Prostate gland (tissue), 2 donors: ENCODE data around the gene ODAD2.

Source experiments
- POLR2AphosphoS5 ChIP-seq: sonication (generic); formaldehyde crosslinking; IDR thresholded peaks from one replicate; pipeline ENCODE4 v1.6.1; 2017; ENCODE audit warnings: antibody characterized with exemption
- TF ChIP-seq, protein P1 (sequence below), 4 experiments: fragments of 200-600 bp in 2 of 4; fragments of 450-650 bp in 2 of 4; sonication (generic) in 2 of 4; IDR thresholded peaks; 1 replicate in 3 of 4; 2 replicates in 1 of 4; pipeline ENCODE4 v1.5.1; 2016 to 2019; ENCODE audit warnings: antibody characterized with exemption in 4 of 4, mild to moderate bottlenecking in 2 of 4, moderate library complexity in 2 of 4

DNA sequence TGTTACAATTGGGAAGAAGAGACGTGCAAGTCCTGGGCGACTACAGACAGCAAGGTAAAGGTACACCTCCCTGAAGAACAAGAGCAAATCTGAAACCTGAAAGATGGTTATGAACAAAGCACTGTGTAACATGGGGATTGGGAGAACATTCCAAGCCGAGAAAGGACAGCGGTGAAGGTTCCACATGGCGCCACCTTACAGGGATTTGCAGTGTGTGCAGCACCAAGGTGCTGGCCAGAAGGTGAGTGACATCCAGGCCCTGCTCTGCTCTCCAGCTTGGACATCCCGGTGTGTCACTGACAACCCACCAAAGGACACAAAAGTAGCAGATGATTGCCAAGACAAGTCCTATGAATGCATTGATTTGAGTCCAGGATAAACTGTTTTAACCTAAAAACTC is 165.1 kb downstream of the ODAD2 start:
- TF ChIP-seq, protein P1, sequence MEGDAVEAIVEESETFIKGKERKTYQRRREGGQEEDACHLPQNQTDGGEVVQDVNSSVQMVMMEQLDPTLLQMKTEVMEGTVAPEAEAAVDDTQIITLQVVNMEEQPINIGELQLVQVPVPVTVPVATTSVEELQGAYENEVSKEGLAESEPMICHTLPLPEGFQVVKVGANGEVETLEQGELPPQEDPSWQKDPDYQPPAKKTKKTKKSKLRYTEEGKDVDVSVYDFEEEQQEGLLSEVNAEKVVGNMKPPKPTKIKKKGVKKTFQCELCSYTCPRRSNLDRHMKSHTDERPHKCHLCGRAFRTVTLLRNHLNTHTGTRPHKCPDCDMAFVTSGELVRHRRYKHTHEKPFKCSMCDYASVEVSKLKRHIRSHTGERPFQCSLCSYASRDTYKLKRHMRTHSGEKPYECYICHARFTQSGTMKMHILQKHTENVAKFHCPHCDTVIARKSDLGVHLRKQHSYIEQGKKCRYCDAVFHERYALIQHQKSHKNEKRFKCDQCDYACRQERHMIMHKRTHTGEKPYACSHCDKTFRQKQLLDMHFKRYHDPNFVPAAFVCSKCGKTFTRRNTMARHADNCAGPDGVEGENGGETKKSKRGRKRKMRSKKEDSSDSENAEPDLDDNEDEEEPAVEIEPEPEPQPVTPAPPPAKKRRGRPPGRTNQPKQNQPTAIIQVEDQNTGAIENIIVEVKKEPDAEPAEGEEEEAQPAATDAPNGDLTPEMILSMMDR (IDR thresholded peaks at IDR 0.05): no peak
- TF ChIP-seq POLR2AphosphoS5: no peak
